Erythroblast (primary cell): ENCODE results near the gene STOML3.

ENCODE experiments used
- GATA1 ChIP-seq: IDR thresholded peaks from 2 replicates; pipeline ENCODE4 v1.6.1; 2011; ENCODE audit warnings: low read depth, mild to moderate bottlenecking, control low read depth, low read length, moderate library complexity
- POLR2A ChIP-seq: IDR thresholded peaks from 2 replicates; pipeline ENCODE4 v1.6.1; 2011; ENCODE audit warnings: mild to moderate bottlenecking, low read length

- no peak for TF ChIP-seq POLR2A
- TF ChIP-seq GATA1: no peak
These were observed 9.5 kb downstream of the STOML3 start for GRCh38 chr13:38981096-38981495.
